A673 (cell line): ENCODE results near the gene PAM16.
"Not testable (repeated sequence)": the region's sequence is repeated elsewhere in the genome, so short reads cannot be mapped to it uniquely, and the experiment has no call there.

Experiments
- EZH2 ChIP-seq: fragments of 200-600 bp; sonication (generic); IDR thresholded peaks from 2 replicates; pipeline ENCODE4 v1.6.1; 2017; ENCODE audit warnings: borderline replicate concordance, low read depth, mild to moderate bottlenecking, mixed read lengths, antibody characterized with exemption, low read length; ENCODE audit not compliant: poor library complexity, severe bottlenecking
- TF ChIP-seq, protein P1 (sequence below): fragments of 300-800, 200-600 bp; sonication (generic); conservative IDR thresholded peaks from 2 replicates; pipeline ENCODE4 v1.5.1; 2017; ENCODE audit warnings: low read depth, mild to moderate bottlenecking, antibody characterized with exemption, low read length, moderate library complexity, mixed read lengths

- TF ChIP-seq, protein P1, sequence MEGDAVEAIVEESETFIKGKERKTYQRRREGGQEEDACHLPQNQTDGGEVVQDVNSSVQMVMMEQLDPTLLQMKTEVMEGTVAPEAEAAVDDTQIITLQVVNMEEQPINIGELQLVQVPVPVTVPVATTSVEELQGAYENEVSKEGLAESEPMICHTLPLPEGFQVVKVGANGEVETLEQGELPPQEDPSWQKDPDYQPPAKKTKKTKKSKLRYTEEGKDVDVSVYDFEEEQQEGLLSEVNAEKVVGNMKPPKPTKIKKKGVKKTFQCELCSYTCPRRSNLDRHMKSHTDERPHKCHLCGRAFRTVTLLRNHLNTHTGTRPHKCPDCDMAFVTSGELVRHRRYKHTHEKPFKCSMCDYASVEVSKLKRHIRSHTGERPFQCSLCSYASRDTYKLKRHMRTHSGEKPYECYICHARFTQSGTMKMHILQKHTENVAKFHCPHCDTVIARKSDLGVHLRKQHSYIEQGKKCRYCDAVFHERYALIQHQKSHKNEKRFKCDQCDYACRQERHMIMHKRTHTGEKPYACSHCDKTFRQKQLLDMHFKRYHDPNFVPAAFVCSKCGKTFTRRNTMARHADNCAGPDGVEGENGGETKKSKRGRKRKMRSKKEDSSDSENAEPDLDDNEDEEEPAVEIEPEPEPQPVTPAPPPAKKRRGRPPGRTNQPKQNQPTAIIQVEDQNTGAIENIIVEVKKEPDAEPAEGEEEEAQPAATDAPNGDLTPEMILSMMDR, result not testable (repeated sequence)
- TF ChIP-seq EZH2, result not testable (repeated sequence)
These were observed 17.4 kb downstream of the PAM16 start for GRCh38 chr16:4333714-4334113.
